Activated T-cell treated with anti-CD3 and anti-CD28 coated beads, Interleukin-2, amount 50 U/mL, for 1 hour (primary cell): ENCODE data around the gene FAM47E.
"Not testable (repeated sequence)": the region's sequence is repeated elsewhere in the genome, so short reads cannot be mapped to it uniquely, and the experiment has no call there.

Experiments
- DNase-seq: peaks from one replicate; pipeline ENCODE4 v3.0.0-alpha.2; 2020

Gene FAM47E

GRCh38 chr4:76232681-76233080 is 18.8 kb upstream of the FAM47E start:
- DNase-seq: no peak

DNA sequence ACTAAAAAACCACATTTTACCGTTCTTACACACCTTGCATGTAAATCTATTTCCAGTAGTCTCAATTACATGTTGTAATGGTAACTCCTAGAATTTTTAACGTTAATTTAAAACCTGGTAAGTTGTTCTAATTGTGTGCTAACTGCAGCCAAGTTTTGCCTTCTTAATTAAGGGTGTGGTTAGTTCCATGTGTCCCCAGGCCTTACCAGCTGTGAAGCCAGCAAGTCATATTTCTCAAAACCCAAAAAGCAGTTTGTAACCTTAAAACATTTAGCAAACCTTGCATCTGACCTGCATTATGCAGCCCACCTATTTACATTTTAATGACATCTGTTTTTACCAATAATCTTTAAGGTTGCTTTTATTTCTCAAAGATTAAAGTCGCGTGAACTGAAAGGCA is 18.4 kb upstream of the FAM47E start:
- no peak for DNase-seq

GRCh38 chr4:76233529-76233928 is 18.0 kb upstream of the FAM47E start:
- no peak for DNase-seq

DNA sequence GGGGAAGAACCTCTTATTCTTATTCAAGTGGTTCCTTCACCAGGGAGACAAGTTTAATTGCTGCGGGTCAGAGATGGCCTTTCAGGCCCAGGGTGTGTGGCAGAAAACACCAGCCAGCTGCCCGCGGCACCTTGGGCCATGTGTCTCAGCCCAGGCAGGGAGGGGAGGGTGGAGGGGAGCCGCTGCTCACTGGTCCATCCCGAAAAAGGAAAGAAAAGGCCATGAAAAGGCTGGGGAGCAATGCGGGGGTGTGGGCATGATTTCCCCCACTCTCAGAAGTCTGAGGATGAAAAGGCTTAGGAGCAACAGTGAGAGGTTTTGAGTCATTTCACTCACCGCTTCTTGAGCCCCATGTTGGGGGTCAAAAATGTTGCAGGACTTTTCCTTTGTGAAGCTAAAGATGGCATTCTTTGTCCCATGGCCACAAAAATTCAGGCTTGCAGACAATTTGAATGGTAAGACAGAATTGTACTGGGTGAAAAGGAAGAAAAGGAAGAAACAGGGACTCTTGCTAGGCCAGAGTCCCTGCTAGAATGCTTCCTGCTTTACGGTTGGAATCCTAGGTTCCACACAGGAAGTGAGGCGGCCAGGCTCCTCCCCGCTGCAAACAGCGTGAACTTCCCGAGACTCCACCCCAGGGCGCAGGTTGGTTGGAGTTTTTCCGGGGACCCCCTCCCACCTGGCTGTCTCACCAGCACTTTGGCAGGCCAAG is 17.4 kb upstream of the FAM47E start:
- DNase-seq: no peak

DNA sequence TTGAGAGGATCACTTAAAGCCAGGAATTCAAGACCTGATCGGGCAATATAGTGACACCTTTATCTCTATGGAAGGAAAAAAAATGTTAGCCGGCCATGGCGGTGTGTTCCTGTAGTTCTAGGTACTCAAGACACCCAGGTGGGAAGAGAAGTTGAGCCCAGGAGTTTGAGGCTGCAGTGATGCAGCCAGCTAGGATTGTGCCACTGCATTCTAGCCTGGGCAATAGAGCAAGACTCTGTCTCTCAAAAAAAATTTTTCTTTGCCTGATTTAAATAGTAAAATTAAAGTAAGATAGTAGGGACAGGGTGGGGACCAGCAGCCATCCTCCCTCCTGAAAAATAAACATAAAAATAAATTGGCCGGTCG is 16.9 kb upstream of the FAM47E start:
- DNase-seq: no peak

GRCh38 chr4:76235407-76235806 is 16.1 kb upstream of the FAM47E start:
- no peak for DNase-seq

GRCh38 chr4:76235915-76236314 is 15.6 kb upstream of the FAM47E start:
- no peak for DNase-seq

DNA sequence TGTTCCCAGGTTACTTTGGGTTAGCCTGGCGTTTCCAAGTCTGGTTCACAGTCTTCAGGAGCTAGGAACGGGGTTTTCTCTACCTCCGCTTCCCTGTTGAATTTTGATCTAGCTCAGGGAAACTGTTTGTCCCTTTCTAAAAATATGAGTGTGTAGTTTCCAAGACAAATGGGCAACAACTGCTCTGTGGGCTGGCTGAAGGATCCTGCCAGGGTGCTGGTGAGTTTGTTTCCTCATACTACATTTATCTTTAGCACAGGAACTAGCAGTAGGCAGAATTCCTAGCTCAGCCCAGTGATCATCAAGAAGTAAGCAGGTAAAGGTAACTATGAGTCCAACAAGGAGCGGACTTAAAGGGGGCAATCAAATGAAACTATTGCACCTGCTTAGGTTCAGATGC is 13.3 kb upstream of the FAM47E start:
- no peak for DNase-seq

- no peak for DNase-seq
These were observed 12.8 kb upstream of the FAM47E start for GRCh38 chr4:76238701-76239100.

- no peak for DNase-seq
These were observed 11.3 kb upstream of the FAM47E start for GRCh38 chr4:76240236-76240635.

DNA sequence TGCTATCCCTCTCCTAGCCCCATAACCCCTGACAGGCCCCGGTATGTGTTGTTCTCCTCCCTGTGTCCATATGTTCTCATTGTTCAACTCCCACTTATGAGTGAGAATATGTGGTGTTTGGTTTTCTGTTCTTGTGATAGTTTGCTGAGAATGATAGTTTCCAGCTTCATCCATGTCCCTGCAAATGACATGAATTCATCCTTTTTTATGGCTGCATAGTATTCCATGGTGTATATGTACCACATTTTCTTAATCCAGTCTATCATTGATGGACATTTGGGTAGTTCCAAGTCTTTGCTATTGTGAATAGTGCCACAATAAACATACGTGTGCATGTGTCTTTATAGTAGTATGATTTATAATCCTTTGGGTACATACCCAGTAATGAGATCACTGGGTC is 7.6 kb upstream of the FAM47E start:
- not testable (repeated sequence) for DNase-seq

GRCh38 chr4:76246025-76246424 is 5.5 kb upstream of the FAM47E start:
- DNase-seq: no peak

- DNase-seq: no peak
These were observed 4.7 kb upstream of the FAM47E start for GRCh38 chr4:76246852-76247251.

- no peak for DNase-seq
These were observed 559 bp upstream of the FAM47E start for GRCh38 chr4:76250962-76251361.

GRCh38 chr4:76252271-76252653 is 741 bp downstream of the FAM47E start:
- no peak for DNase-seq

- DNase-seq: no peak
These were observed 2.0 kb downstream of the FAM47E start for GRCh38 chr4:76253511-76253910.

DNA sequence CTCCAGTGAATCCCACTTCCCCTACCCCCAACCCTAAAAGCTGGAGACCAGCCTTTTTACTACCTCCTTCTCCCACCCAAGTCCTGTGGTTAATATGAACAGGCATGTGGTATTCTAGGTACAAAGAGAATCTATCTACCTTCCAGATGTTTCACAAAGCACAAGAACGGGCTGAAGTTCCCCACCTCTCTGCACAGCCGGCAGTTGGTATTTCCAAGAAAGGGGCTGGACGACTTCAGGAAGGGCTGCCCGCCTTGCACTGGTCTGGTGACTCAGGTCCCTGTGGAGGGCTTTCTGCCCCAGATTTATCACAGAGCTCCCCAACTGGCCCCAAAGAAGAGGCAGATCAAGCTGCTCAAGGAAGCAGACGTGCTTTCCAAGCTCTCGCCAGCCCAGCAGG is 4.5 kb downstream of the FAM47E start:
- no peak for DNase-seq

DNA sequence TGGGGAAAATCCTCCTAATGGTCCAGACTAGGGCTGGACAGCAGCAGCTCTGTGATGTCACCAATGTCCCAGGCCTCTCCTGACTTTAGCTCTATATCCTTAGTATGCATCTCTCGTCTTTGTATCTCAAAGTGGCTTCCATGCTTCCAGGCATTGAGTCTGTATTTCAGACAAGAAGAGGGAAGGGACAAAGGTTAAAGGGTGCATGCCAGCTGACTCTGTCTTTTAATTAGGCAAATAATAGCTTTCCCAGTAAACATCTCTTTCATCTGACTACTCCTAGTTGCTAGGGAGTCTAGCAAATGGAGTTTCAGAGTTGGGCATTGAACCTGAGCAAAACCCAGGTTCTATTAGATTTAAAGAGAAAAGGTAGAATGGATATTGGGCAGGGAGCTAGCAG is 5.4 kb downstream of the FAM47E start:
- no peak for DNase-seq

- no peak for DNase-seq
These were observed 6.3 kb downstream of the FAM47E start for GRCh38 chr4:76257824-76258223.

DNA sequence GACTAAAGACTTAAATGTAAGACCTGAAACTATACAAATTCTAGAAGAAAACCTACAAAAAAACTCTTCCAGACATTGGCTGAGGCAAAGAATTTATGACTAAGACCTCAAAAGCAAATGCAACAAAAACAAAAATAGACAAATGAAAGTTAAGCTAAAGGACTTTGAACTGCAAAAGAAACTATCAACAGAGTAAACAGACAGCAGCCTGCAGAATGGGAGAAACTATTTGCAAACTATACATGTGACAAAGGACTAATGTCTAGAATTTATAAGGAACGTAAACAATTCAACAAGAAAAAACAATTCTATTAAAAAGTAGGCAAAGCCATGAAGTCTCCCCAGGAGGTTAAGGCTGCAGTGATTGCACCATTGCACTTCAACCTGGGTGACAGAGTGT is 9.1 kb downstream of the FAM47E start:
- DNase-seq: no peak

DNA sequence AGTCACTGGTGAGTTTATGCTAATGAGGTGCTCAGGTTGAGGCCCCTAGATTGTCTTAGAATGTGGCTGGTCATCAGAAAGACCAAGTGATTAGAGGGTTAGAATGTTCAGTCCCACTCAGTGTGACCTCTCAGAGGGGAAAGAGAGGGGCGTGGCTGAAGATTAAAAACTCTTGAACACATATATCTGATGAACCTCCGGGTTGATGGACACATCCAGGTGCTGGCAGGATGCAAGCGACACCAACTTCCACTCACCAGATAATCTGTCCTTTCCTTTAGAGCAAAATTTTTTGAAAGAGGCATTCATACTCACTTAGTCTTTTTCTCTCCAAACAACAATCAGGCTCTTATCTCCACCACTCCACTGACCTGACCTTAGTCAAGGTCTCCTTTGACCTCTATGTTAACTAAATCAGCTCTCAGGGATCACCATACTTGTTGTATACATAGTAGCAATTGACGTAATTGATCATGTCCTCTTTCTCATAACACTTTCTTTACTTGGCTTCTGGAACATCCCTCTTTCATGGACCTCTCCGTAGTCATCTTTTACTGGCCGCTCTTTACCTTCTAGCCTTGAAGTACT is 14.2 kb downstream of the FAM47E start:
- DNase-seq: no peak

DNA sequence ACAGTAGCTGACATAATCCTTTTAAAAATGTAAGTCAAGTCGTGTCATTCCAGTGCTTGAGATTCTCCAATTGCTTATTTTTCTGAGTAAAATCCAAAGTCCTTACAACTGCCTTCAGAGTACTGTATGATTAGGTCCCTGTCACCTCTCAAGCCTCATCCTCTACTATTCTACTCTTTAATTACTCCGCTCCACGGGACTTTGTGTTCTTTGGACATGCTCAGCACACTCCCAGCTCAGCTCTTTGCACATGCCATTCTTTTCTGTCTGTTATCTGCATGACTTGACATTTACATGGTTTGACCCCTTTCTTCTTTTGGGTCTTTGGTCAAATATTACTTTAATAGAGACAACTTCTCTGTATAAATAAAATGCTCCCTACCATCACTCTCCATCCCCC is 15.1 kb downstream of the FAM47E start:
- no peak for DNase-seq

GRCh38 chr4:76267811-76268210 is 16.3 kb downstream of the FAM47E start:
- DNase-seq: no peak

GRCh38 chr4:76270244-76271175 is 19.0 kb downstream of the FAM47E start:
- DNase-seq: no peak
